HUDEP-2 (cell line): ENCODE results near the gene CXorf49B.
"Not testable (repeated sequence)": the region's sequence is repeated elsewhere in the genome, so short reads cannot be mapped to it uniquely, and the experiment has no call there.

Experiments used
- DNase-seq, 76 experiments: peaks; one replicate each; lab custom pipeline; 2025; ENCODE audit not compliant: unreplicated experiment in 76 of 76; lab: John Stamatoyannopoulos, UW

Gene CXorf49B

GRCh38 chrX:71763049-71763448 is at the start of gene CXorf49B:
Gene CXorf49B (plus strand): TSS chrX:71763349. CDS start chrX:71763424, 75 bp downstream.
- DNase-seq: not testable (repeated sequence)

GRCh38 chrX:71714064-71714463 is 49.1 kb upstream of the CXorf49B start:
- DNase-seq: not testable (repeated sequence)

- not testable (repeated sequence) for DNase-seq
Observed at GRCh38 chrX:71715551-71715950, 47.6 kb upstream of the CXorf49B start.

- DNase-seq: not testable (repeated sequence)
Observed at GRCh38 chrX:71716323-71716722, 46.8 kb upstream of the CXorf49B start.

GRCh38 chrX:71718185-71718584 is 45.0 kb upstream of the CXorf49B start, which contains the start of gene CXorf49:
Gene CXorf49 (minus strand): TSS chrX:71718285. CDS start chrX:71718151, 134 bp downstream.
- not testable (repeated sequence) for DNase-seq

GRCh38 chrX:71719195-71719594 is 44.0 kb upstream of the CXorf49B start:
- DNase-seq: not testable (repeated sequence)

- not testable (repeated sequence) for DNase-seq
Observed at GRCh38 chrX:71720289-71720886, 42.8 kb upstream of the CXorf49B start.

- DNase-seq: not testable (repeated sequence)
Observed at GRCh38 chrX:71760688-71761281, 2.4 kb upstream of the CXorf49B start.

- DNase-seq: not testable (repeated sequence)
Observed at GRCh38 chrX:71764832-71765231, 1.7 kb downstream of the CXorf49B start.

- DNase-seq: not testable (repeated sequence)
Observed at GRCh38 chrX:71765613-71766012, 2.5 kb downstream of the CXorf49B start.

- DNase-seq: not testable (repeated sequence)
Observed at GRCh38 chrX:71767134-71767533, 4.0 kb downstream of the CXorf49B start.

- DNase-seq: not testable (repeated sequence)
Observed at GRCh38 chrX:71778322-71778721, 15.2 kb downstream of the CXorf49B start.

GRCh38 chrX:71782225-71782949 is 19.2 kb downstream of the CXorf49B start:
- not testable (repeated sequence) for DNase-seq

GRCh38 chrX:71782950-71783299 is 19.8 kb downstream of the CXorf49B start:
- not testable (repeated sequence) for DNase-seq

- DNase-seq: not testable (repeated sequence)
Observed at GRCh38 chrX:71783569-71784347, 20.6 kb downstream of the CXorf49B start.

GRCh38 chrX:71784348-71784983 is 21.3 kb downstream of the CXorf49B start:
- not testable (repeated sequence) for DNase-seq

GRCh38 chrX:71806450-71806849 is 43.3 kb downstream of the CXorf49B start:
- not testable (repeated sequence) for DNase-seq

GRCh38 chrX:71809886-71810285 is 46.7 kb downstream of the CXorf49B start:
- DNase-seq: no peak

- no peak for DNase-seq
Observed at GRCh38 chrX:71814123-71814912, 51.2 kb downstream of the CXorf49B start.
